HG03097 (cell line): ENCODE results near the gene DBR1.

Experiments
- ATAC-seq: cut with Tn5 transposase; IDR thresholded peaks from one replicate; pipeline ENCODE4 v1.9.1; 2021; ENCODE audit not compliant: unreplicated experiment, low FRiP score

DBR1 gene

GRCh38 chr3:138174421-138175131, at the start of gene DBR1:
Gene DBR1 (minus strand): TSS chr3:138174921. CDS start chr3:138174795, 126 bp downstream.
- peak; percentile 84 for ATAC-seq

- ATAC-seq, result no peak
These were observed 48.2 kb upstream of the DBR1 start for GRCh38 chr3:138222942-138223287.

GRCh38 chr3:138222131-138222941, 47.6 kb upstream of the DBR1 start:
- ATAC-seq, result no peak

GRCh38 chr3:138220788-138221187, 46.1 kb upstream of the DBR1 start:
- ATAC-seq, result no peak

DNA sequence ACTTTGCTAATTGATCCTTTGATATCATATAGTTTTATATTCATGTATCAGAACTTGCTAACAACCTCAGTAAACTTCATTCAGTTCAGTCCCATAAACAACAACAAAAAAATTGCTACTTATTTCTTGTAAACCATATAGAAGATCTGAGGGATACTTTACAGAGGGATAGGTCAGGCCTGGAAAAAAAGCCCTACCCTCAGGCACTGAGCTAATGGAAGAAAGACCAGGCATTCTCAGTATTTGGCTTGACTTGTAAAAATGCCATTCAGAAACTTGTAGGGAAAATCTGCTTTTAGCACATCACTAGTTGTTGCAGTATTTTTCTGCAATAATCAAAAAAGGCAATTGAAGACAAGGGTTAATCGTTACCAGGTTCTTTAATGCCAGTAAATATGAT, 45.5 kb upstream of the DBR1 start:
- ATAC-seq, result no peak

GRCh38 chr3:138219255-138219654, 44.5 kb upstream of the DBR1 start:
- no peak for ATAC-seq

GRCh38 chr3:138213398-138214085, 38.8 kb upstream of the DBR1 start:
- no peak for ATAC-seq

GRCh38 chr3:138210528-138210927, 35.8 kb upstream of the DBR1 start:
- no peak for ATAC-seq

DNA sequence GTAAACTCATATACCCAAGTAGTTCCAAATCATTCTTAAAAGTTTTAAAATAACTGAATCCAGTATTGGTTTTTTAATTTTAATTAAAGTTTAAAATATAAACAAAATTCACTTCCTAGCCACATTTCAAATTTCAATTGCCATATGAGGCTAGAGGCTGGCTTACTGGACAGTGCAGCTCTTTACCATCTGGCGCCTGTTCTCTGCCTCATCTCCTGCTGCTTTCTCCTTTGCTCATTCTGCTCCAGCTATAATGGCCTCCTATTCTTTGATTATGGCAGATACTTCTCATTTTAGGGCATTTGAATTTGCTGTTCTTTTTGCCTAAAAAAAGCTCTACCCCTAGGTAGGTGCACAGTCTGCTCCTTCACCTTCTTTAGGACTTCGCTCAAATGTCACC, 31.5 kb upstream of the DBR1 start:
- ATAC-seq, result no peak

GRCh38 chr3:138205527-138205926, 30.8 kb upstream of the DBR1 start:
- no peak for ATAC-seq

GRCh38 chr3:138203938-138204337, 29.2 kb upstream of the DBR1 start:
- no peak for ATAC-seq

DNA sequence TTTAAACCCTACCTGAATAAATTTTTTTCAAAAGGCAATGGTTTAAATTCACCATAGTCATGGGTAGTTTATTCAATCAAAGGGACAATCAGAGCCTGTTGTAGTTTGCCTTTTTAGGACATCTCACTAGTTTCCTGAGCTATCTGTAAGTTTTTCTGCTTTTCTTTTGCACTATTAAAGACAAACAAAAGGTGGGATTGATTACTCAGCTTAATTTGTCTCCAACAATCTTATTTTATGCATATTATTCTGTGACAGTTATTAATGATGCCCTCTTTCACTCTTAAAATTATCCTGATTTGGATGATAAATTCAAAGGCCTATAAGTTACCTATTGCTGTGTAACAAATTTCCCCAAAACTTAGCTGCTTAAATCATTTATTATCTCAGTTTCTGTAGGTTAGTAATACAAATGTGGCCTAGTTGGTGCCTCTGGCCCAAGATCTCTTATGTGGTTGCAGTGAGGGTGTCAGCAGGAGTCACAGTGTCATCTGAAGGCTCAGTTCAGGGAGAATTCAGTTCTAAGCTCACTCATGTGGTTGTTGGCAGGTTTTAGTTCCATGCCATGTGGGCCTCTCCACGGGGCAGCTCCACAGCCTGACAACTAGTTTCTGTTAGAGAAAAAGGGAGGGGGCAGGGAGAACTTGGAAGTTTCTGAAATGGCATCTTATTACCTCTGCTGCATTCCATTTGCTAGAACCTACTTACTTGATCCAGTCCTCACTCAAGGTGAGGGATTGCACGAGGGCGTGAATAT, 28.4 kb upstream of the DBR1 start:
- no peak for ATAC-seq

DNA sequence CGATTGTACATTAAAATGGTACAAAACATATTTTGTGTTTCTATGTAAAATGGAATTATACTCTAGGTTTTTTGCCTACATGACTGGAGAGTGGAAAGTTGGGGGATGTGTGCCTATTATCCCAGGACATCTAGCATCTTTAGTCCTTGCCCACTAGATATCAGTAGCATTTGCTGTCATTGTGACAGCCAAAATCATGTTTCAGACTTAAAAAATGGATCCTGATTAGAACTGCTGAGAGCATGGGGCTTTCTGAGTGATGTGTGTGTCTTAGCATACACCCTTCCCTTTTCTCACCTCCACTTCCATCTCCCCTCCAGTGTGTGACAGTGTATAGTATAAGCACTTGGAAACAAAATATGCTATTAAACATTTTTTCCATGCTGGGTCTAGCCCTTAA, 25.7 kb upstream of the DBR1 start:
- no peak for ATAC-seq

DNA sequence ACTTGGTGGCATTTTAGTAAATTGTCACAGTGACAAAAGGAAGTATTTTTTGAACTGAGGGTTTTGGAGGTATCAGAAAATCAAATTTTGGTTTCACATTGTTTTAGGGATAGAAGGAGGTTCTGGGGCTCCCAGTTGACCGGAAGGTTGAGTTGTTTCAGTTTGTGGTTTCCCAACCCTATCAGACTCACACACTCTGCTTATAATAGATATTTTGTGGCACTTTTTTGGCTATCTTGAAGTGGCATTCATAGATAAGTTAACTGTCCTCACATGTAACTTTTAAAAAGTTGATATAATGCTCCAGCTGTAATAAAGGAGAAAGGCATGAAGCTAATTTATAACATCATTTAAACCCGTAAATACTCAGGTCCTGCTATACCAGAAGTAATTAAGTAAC, 25.1 kb upstream of the DBR1 start:
- peak; percentile 49 for ATAC-seq

GRCh38 chr3:138197524-138197923, 22.8 kb upstream of the DBR1 start:
- ATAC-seq, result no peak

DNA sequence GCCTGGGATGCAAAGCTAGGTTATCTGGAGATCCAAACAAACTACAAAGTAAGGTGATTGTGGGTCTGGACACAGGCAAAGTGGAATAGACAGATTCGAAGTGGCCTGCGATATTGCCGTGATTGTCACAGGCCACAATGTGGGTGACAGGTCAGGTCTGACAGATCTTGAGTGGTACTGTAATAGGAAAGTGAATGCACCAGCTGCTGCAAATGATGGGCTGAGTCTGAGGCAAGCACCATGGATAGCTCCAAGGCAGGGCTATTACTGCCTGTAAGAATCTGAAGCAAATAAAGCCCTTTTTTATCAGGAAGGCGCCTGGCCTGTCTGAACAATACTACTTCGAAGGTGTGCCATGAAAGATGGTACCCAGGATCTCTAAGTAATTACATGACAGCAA, 22.3 kb upstream of the DBR1 start:
- no peak for ATAC-seq

DNA sequence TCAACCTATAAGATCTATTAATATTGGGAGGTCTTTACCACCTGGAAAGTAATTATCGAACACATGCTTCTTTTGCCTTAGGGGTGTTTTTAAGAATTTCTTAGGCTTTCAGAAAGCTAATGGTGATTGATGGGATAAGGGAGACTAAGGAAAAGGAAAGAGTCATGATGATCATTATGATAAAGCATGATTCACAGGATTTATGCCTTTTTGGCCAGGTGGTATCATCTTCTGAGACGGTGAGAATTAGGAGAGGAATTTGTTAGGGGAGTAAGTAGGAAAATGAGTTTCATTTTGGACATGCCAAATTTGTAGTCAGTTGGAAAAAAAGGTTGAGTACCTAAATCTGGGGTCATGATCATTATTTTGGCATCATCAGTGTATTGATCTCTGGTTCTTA, 21.3 kb upstream of the DBR1 start:
- ATAC-seq, result no peak

DNA sequence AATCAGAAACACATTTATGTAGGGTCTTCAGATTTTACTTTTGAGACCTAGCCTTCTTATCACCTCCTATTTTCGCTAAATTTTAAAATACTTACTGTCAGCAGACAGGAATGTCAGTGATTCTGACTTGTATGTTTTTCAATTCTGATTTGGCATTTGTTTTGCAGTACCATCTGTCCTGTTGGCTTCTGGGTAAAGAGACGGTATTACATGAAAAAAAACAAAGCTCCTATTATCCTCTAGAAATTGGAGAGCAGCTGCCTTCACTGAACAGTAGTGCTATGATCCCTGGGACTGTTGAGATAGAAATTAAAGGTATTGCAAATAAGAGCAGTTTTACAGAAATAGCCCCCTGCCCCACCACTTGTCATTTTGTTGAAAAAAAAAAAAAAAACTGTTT, 20.8 kb upstream of the DBR1 start:
- ATAC-seq, result no peak

GRCh38 chr3:138188013-138188730, 13.5 kb upstream of the DBR1 start:
- ATAC-seq, result no peak

- peak; percentile 52 for ATAC-seq
These were observed 12.7 kb upstream of the DBR1 start, which contains the start of gene ARMC8 for GRCh38 chr3:138187296-138188012. Gene ARMC8 (plus strand): TSS chr3:138187301. CDS start chr3:138187555, 254 bp downstream.
